ENCODE measurements around the gene SLC12A7.
"Not testable (repeated sequence)": the region's sequence is repeated elsewhere in the genome, so short reads cannot be mapped to it uniquely, and the experiment has no call there.

Gene SLC12A7

DNA sequence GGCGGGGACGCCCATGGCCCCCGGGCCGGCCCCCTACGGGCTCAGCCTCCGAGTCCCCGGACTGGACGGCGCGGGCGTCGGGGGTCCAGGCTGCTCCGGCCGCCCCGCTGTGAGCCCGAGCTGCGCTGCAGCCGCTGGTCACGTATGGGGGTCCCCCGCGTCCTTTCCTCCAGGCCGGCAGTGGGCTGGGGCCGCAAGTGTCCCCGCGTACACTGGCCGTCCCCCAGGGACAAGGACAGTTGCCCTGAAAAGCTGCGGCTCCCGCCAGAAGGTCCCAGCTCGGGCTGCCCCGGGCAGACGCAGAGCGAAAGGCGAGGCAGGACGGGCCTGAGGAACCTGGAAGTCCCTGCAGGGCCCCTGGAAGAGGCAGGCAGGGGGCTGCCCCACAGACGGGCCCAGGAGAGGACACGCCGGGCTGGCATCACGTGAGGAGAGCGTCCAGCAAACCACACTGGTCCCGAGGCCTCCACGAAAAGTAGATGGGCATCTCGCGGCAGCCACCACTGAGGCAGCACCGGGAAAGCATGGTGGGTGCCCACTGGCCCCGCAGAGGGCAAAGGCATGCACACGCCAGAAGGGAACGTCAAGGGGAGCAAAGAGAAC, 106.5 kb downstream of the SLC12A7 start:
- Mint-ChIP-seq H3K36me3 (ENCODE audit: low read depth) (no peaks in the 10 kb centered on the region), H3K4me3 (peak overlapping the region; percentile 54), H3K27ac (no peak overlapping the region), H3K9me3 (no peaks in the 10 kb centered on the region), H3K27me3 (ENCODE audit: low read depth) (peaks cover 34% of the 10 kb centered on the region), H3K4me1 (ENCODE audit: low read depth) (peaks cover 41% of the 10 kb centered on the region)
- no peak for DNase-seq (ENCODE audit: low spot score)

- peak; percentile 58 for DNase-seq (ENCODE audit: low spot score)
- H3K9me3 Mint-ChIP-seq, result no peaks in the 10 kb centered on the region
- H3K4me3 Mint-ChIP-seq, result peak overlapping the region; percentile 76
- H3K36me3 Mint-ChIP-seq (ENCODE audit: low read depth), result no peaks in the 10 kb centered on the region
- H3K4me1 Mint-ChIP-seq (ENCODE audit: low read depth), result peaks cover 35% of the 10 kb centered on the region
- H3K27ac Mint-ChIP-seq, result peak overlapping the region; percentile 41
- H3K27me3 Mint-ChIP-seq (ENCODE audit: low read depth), result peaks cover 31% of the 10 kb centered on the region
Measured at GRCh38 chr5:1004461-1005248, 107.2 kb downstream of the SLC12A7 start.

- H3K4me1 Mint-ChIP-seq (ENCODE audit: low read depth), result peaks cover 34% of the 10 kb centered on the region
Measured at GRCh38 chr5:1003296-1003937, 108.4 kb downstream of the SLC12A7 start.

DNA sequence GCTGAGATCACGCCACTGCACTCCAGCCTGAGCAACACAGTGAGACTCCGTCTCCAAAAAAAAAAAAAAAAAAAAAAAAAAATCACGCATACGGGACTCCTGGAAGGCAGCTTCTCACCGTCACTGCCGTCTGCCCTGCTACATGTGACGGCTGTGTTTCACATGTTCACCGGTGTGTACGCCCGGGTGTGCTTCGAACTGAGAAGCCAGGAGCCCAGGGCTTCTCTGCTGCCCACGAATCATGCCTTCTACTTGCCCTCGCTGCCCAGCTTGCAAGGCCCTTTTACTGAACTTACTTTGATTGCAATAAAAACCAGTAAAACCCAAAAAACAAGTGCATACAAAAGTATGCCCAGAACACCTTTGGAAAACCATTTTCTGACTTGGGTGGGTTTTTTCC, 109.0 kb downstream of the SLC12A7 start:
- H3K27ac Mint-ChIP-seq, result peak overlapping the region; percentile 15
- H3K4me1 Mint-ChIP-seq (ENCODE audit: low read depth), result peaks cover 31% of the 10 kb centered on the region
- peaks cover 28% of the 10 kb centered on the region for H3K27me3 Mint-ChIP-seq (ENCODE audit: low read depth)
- H3K9me3 Mint-ChIP-seq, result no peaks in the 10 kb centered on the region
- no peaks in the 10 kb centered on the region for H3K36me3 Mint-ChIP-seq (ENCODE audit: low read depth)
- no peak overlapping the region for H3K4me3 Mint-ChIP-seq
- no peak for DNase-seq (ENCODE audit: low spot score)

More at GRCh38 chr5:1003296-1003937, 108.4 kb downstream of the SLC12A7 start:
- no peak for DNase-seq (ENCODE audit: low spot score)
- Mint-ChIP-seq H3K4me3 (peak overlapping the region; percentile 49), H3K27ac (peak overlapping the region; percentile 15), H3K27me3 (ENCODE audit: low read depth) (peaks cover 31% of the 10 kb centered on the region), H3K9me3 (no peaks in the 10 kb centered on the region), H3K36me3 (ENCODE audit: low read depth) (no peaks in the 10 kb centered on the region)

GRCh38 chr5:1002271-1002546, 109.7 kb downstream of the SLC12A7 start:
- H3K27ac Mint-ChIP-seq, result no peak overlapping the region
- peak overlapping the region; percentile 26 for H3K4me3 Mint-ChIP-seq
- H3K27me3 Mint-ChIP-seq (ENCODE audit: low read depth), result peaks cover 22% of the 10 kb centered on the region
- no peaks in the 10 kb centered on the region for H3K36me3 Mint-ChIP-seq (ENCODE audit: low read depth)
- H3K9me3 Mint-ChIP-seq, result no peaks in the 10 kb centered on the region
- peaks cover 30% of the 10 kb centered on the region for H3K4me1 Mint-ChIP-seq (ENCODE audit: low read depth)
- no peak for DNase-seq (ENCODE audit: low spot score)

DNA sequence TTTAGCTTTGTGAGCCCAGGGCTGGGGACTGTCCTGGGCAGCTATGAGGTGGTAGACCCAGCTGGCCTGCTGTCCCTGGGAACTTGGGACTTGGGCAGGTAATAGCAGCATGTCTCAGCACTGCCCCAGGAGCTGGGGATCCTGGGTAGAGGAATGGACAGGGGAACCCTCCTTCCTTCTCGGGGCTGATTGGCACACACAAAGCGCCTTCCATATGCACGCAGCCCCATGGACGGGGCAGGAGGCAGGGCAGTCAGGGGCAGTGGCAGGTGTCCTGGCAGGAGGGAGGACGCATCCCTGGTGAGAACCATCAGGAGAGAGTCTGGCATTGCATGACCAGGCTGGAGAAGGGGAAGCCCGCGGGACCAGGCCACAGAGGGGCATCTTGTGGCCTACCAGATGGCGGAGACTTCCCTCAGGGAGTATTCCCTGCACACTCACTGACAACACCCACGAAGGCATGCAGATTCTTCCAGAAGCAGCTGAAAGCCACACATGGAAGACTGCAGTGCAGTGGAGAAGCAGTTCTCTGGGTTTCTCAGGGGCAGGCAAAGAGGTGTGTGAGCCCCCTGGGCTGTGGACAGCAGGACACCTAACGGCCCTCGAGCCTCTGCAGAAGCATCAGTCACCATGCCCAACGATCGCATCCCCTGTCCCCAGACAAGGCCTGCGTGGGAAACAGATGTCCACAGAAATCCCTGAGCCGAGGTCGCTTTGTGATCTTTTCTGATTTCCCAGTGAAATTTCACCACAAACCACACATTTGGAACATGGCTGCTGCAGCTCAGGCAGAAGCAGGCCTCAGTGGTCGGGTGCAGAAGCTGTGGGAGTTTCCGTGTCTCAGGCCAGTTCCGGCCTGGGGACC, 110.2 kb downstream of the SLC12A7 start:
- H3K4me3 Mint-ChIP-seq, result peak overlapping the region; percentile 26
- no peaks in the 10 kb centered on the region for H3K36me3 Mint-ChIP-seq (ENCODE audit: low read depth)
- peaks cover 32% of the 10 kb centered on the region for H3K4me1 Mint-ChIP-seq (ENCODE audit: low read depth)
- DNase-seq (ENCODE audit: low spot score), result no peak
- peaks cover 18% of the 10 kb centered on the region for H3K27me3 Mint-ChIP-seq (ENCODE audit: low read depth)
- H3K27ac Mint-ChIP-seq, result no peak overlapping the region
- no peaks in the 10 kb centered on the region for H3K9me3 Mint-ChIP-seq

DNA sequence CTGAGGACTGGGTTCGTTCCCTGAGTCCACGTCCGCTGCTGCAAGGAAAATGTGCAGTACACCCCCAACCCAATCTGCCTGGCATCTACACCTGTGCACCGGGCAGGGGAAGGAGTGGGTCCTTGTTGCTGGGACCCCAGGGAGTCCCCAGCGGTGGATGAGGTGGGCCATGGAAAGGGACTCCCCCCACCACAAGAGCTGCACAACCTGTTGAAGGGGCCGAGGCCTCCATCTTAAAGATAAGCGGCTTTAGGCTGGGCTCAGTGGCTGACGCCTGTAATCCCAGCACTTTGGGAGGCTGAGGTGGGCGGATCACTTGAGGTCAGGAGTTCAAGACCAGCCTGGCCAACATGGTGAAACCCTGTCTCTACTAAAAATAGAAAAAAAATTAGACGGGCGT, 111.0 kb downstream of the SLC12A7 start:
- peaks cover 37% of the 10 kb centered on the region for H3K4me1 Mint-ChIP-seq (ENCODE audit: low read depth)
- not testable (repeated sequence) for H3K4me3 Mint-ChIP-seq; DNase-seq (ENCODE audit: low spot score); H3K27ac Mint-ChIP-seq; H3K9me3 Mint-ChIP-seq; H3K36me3 Mint-ChIP-seq (ENCODE audit: low read depth)
- peaks cover 12% of the 10 kb centered on the region for H3K27me3 Mint-ChIP-seq (ENCODE audit: low read depth)

Data from T-helper 2 cell treated with Interferon-gamma antibody and Interleukin-4, amounts not matched to agents 5 μg/mL and 100 μg/mL, for 36 hours (primary cell).